Dedifferentiated amniotic fluid mesenchymal stem cell (primary cell): ENCODE measurements around the gene ZBTB32.
A peak's percentile ranks its signal among the peaks of the same experiment; 100 is the strongest.

Experiments used
- DNase-seq: peaks from one replicate; pipeline ENCODE4 v3.0.0-alpha.2; 2016; ENCODE audit errors: extremely low spot score

ZBTB32 gene

GRCh38 chr19:35736913-35737886, 32.8 kb downstream of the ZBTB32 start:
- no peak for DNase-seq

GRCh38 chr19:35738021-35738886, 33.9 kb downstream of the ZBTB32 start:
- DNase-seq, result no peak

GRCh38 chr19:35738887-35739229, 34.5 kb downstream of the ZBTB32 start:
- no peak for DNase-seq

- DNase-seq, result no peak
These were observed 35.1 kb downstream of the ZBTB32 start for GRCh38 chr19:35739275-35740107.

GRCh38 chr19:35740108-35740422, 35.7 kb downstream of the ZBTB32 start:
- no peak for DNase-seq

DNA sequence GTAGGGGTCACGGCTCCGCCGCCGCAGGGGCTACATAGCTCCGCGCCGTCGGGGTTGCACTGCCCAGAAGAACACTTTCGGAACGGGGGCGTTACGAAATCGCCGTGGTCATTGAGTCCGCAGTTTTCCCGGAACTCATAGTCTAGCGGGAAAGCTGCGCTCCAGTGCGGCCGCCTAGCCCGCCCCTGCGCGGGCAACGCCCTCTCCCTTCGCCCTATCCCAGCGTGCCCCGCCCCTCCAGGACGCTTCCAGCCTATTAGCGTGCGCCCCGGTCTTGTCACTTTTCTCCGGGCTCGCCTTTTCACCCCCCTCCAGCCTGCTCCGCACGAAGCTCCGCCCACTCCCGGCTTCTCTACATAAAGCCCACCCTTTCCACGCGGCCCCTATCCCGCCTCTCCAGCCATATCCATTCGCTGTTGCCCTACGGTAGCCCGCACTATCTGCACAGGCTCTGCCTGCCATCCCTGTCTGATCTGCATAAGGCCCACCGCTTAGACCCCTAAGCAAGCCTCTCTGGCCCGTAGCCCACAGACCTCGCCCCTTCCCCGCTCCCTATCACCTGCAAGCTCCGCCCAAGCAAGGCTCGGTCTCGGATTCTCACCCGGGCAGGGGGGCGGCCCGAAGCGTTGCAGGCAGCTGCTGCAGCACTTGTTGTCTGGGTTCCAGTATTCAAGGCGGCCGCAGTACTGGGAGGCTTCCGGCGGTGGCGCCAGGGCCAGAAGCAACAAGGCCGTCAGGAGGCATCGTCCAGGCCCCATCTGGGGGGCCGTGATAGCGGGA, 36.3 kb downstream of the ZBTB32 start:
- peak; percentile 94 for DNase-seq

DNA sequence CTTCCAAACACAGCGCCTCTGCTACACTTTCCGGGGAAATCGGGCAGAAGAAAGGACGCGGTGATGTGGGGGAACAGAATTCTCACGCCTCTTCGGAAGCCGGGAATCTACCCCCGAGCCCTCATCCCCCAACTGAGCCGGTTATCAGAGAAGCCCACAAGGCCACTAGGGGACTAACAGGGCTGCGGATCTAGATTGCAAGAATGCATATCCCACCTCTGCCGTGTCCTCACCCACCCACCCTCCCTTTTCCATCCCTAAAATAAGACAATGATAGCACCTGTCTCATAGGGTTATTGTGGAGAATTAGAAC, 36.8 kb downstream of the ZBTB32 start:
- DNase-seq, result no peak

- DNase-seq, result no peak
These were observed 37.9 kb downstream of the ZBTB32 start, which contains the start of gene IGFLR1 for GRCh38 chr19:35742121-35742724. Gene IGFLR1 (minus strand): TSS chr19:35742452. CDS start chr19:35741180, 1,272 bp downstream.

DNA sequence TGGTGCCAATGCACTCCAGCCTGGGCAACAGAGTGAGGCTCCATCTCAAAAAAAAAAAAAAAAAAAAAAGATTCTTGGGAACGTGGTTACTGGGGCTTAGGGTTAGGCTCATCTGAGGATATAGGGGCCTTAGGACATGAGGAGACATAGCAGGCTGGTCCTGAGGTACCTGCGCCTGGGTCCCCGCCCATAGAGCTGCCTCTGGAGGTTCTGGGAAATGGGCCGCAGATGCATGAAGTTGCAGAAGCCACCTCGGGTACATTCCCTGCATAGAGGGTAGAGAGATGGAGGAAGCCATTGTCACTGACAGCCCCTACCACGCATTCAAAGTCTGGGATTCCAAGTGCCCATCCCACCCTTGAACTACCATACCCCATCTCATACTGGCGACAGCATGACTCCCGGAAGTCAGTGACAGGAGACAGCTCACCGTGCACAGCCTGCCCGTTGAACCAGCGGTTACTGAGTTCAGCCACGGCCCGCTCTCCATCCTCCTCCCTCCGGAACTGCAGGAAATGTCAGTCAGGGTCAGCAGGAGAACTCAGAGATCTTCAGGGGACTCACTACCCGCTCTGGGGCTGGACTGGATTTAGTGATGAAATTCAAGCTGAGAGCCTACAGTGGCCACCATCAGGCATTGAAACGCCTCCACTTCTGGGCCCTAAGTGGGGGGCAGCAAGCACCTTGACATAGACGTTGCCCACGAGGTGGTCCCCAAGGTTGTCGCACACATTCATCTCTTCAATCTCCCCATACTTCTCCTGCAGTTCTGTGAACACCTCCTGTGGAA, 39.5 kb downstream of the ZBTB32 start:
- no peak for DNase-seq

- peak; percentile 98 for DNase-seq
These were observed 40.3 kb downstream of the ZBTB32 start for GRCh38 chr19:35744430-35745327.

GRCh38 chr19:35745328-35746086, 41.1 kb downstream of the ZBTB32 start, which contains the start of the genes PSENEN and U2AF1L4:
Gene PSENEN (plus strand): TSS chr19:35745651. CDS start chr19:35745931, 280 bp downstream.
Gene U2AF1L4 (minus strand): TSS chr19:35745418. CDS start chr19:35745391, 27 bp downstream.
- peak; percentile 99 for DNase-seq

DNA sequence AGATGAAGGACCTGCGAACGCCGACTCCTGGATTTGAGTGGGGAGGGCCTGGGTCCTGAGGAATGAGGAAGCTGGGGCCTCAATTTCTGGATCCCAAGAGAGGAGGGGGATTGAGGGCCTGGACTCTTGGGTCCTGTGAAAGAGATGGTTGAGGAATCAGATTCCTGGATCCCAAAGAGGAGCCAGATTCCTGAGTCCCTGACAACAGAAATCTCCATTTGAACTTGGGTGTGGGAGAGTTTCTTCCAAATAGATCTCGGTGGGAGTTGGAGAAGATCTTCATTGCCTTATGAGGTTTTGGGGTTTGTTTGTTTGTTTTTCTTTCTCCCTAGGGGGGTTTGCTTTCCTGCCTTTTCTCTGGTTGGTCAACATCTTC, 41.7 kb downstream of the ZBTB32 start:
- no peak for DNase-seq

DNA sequence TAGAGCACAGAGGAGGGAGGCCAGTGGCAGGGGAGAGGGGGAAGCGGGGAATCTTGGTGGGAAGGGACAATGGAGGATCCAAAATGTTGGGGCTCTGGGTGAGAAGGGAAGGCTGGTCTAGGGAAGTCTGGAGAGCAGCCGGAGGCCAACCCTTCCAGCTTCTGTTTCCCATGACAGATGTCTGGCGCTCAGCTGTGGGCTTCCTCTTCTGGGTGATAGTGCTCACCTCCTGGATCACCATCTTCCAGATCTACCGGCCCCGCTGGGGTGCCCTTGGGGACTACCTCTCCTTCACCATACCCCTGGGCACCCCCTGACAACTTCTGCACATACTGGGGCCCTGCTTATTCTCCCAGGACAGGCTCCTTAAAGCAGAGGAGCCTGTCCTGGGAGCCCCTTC, 42.2 kb downstream of the ZBTB32 start:
- DNase-seq, result no peak

- DNase-seq, result peak; percentile 100
These were observed 44.0 kb downstream of the ZBTB32 start, which contains the start of gene LIN37 for GRCh38 chr19:35748106-35749020. Gene LIN37 (plus strand): TSS chr19:35748576. CDS start chr19:35748725, 149 bp downstream.

DNA sequence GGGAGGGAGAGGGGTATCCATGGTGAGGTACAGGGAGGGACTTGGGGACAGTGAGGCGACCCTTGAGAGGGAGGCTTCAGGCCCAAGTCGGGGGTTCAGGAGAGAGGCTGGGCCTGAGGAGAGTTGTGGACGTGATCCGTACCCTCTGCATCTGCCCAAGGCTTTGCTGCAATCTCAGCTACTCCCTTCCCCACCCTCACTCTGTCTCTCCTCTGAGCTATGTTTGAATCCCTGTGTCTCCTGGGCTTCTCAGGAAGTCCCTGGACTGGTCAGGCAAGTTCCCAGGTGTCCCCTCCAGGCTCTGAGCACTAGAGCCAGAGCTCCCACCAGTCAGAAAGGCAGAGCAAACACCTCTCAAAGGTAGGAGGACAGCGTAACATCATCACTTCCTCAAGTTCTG, 45.8 kb downstream of the ZBTB32 start:
- DNase-seq, result no peak

DNA sequence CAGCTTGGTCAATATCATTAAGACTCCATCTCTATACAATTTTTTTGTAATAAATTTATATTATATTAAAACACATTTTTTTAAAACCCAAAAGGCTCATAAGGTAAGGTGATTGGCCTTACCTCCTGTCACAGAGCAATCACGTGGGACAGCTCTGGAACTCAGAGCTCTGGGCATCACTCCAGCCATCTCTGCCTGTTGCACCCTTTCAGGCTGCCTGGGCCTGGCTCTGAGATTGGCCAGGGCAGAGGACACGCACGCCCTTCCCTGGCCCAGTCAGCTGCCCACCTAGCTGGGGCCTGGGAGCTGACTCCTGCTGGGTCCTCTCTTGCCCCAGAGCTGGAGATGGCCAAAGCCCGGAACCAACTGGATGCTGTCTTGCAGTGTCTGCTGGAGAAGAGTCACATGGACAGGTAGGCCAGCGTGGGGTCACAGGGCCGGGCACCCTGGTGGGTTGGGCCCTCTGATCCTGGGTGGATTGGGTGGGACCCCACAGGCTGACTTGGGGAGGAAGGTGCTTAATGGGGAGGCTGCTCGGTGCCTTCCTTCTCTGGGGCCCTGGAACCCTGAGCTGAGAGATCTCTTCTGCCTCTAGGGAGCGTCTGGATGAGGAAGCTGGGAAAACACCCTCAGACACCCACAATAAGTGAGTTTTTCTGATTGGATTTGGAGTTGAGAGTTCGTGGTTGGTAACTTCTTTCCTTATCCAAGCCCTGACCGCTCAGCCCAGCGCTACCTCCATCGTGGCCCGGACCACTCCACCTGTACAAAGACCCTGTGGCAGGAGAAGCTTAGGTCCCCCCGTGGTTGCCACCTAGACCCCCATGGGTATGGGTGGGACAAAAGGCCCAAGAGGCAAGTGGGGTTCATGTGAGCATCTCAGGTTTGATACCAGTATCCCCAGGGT, 47.7 kb downstream of the ZBTB32 start:
- no peak for DNase-seq
